ENCODE measurements around the gene RASAL2.

DNA sequence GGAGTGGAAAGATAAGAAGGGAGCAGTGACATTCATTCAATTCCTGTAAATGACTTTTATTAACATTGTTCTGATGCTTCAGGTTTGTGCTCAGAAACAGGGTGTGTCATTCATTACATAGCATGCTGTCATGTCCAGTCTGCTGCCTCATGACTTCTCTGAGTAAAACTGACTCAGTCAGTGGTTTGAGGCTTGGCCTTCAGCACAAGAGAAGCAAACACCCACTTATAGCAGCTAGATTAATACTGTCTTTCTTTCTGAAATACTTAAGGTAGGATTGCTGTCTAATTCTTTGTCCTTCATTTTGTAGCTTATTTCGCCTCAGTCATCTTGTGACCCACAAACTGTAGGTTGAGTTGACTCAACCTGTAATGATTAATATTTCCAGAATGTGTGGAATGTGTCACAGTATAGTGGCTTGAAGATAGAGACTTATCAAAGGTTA, 32.9 kb downstream of the RASAL2 start:
- TF ChIP-seq, protein P1, sequence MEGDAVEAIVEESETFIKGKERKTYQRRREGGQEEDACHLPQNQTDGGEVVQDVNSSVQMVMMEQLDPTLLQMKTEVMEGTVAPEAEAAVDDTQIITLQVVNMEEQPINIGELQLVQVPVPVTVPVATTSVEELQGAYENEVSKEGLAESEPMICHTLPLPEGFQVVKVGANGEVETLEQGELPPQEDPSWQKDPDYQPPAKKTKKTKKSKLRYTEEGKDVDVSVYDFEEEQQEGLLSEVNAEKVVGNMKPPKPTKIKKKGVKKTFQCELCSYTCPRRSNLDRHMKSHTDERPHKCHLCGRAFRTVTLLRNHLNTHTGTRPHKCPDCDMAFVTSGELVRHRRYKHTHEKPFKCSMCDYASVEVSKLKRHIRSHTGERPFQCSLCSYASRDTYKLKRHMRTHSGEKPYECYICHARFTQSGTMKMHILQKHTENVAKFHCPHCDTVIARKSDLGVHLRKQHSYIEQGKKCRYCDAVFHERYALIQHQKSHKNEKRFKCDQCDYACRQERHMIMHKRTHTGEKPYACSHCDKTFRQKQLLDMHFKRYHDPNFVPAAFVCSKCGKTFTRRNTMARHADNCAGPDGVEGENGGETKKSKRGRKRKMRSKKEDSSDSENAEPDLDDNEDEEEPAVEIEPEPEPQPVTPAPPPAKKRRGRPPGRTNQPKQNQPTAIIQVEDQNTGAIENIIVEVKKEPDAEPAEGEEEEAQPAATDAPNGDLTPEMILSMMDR (IDR thresholded peaks at IDR 0.05; ENCODE audit: insufficient read depth, low read depth, low read length), result no peak
- TF ChIP-seq EZH2 (IDR thresholded peaks at IDR 0.05; ENCODE audit: insufficient read depth, low read length), result no peak
